ENCODE measurements around the gene UXS1. TPM values are rescaled to one million over a fixed set of nuclear protein-coding genes. Genes with fewer than 3 reads are reported as not detected.
"Not testable (repeated sequence)": the region's sequence is repeated elsewhere in the genome, so short reads cannot be mapped to it uniquely, and the experiment has no call there.

Gene UXS1
- total RNA-seq, 4 donors from 2014 or later: 31.0 to 42.4 (median 36.8) TPM

DNA sequence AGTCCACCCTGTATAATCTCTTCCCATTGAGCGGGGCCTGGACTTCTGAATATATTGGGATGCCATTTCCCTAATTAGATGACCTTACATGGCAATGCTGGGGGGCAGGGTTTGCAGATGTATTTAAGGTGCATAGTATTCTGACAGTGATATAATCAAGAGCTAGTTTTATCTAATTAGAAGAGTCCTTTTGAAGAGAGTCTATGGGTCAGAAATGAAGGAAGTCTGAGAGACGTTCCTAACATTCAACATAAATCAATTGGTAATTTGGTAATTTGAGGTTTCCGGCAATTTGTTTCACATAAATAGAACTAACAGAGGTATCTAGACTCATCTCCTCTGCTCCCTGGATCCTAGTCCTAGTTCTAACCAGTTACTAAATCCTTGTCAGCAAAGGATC is 25.7 kb upstream of the UXS1 start:
- Histone ChIP-seq H3K27ac (replicated peaks in 1 of 4) (no peak overlapping the region), H3K9me3 (no peaks in the 10 kb centered on the region), H3K27me3 (no peaks in the 10 kb centered on the region), H3K4me3 (no peak overlapping the region), H3K4me1 (no peaks in the 10 kb centered on the region), H3K36me3 (no peaks in the 10 kb centered on the region)
- intact Hi-C loops (cut with DNase I): no loop called here
- WGBS: 90% methylated on average over 3 of the region's 3 CpGs
- TF ChIP-seq POLR2AphosphoS5 (IDR thresholded peaks at IDR 0.05) (no peak), POLR2A (IDR thresholded peaks at IDR 0.05; ENCODE audit: low read depth) (no peak), EP300 (IDR thresholded peaks at IDR 0.05) (no peak)
- TF ChIP-seq, protein P1, sequence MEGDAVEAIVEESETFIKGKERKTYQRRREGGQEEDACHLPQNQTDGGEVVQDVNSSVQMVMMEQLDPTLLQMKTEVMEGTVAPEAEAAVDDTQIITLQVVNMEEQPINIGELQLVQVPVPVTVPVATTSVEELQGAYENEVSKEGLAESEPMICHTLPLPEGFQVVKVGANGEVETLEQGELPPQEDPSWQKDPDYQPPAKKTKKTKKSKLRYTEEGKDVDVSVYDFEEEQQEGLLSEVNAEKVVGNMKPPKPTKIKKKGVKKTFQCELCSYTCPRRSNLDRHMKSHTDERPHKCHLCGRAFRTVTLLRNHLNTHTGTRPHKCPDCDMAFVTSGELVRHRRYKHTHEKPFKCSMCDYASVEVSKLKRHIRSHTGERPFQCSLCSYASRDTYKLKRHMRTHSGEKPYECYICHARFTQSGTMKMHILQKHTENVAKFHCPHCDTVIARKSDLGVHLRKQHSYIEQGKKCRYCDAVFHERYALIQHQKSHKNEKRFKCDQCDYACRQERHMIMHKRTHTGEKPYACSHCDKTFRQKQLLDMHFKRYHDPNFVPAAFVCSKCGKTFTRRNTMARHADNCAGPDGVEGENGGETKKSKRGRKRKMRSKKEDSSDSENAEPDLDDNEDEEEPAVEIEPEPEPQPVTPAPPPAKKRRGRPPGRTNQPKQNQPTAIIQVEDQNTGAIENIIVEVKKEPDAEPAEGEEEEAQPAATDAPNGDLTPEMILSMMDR (IDR thresholded peaks at IDR 0.05): no peak
- DNase-seq (ENCODE audit: extremely low spot score): no peak

DNA sequence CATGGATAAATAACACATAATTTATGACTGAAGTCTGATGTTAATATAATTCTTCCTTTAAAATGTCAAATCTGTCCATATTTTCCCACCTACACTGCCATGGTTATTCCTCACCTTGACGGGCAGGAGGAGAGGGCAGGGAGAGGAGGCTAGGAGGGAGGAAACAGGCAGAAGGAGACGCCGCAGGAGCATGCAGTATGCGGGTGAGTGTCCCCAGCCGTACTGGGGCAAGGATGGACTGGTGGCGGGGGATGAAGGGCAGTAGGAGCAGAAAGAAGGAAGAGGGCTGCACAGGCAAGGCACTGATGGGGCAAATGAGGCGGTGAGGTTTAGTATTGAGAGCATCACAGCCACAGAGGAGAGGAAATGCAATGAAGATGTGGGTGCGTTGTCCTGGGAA is 25.1 kb upstream of the UXS1 start:
- H3K4me1 ChIP-seq; H3K27ac ChIP-seq (replicated peaks in 1 of 4); H3K9me3 ChIP-seq; H3K27me3 ChIP-seq; DNase-seq (ENCODE audit: extremely low spot score); H3K36me3 ChIP-seq; intact Hi-C loops (cut with DNase I); H3K4me3 ChIP-seq: not testable (repeated sequence)
- WGBS: 95% methylated on average over 6 of the region's 8 CpGs

DNA sequence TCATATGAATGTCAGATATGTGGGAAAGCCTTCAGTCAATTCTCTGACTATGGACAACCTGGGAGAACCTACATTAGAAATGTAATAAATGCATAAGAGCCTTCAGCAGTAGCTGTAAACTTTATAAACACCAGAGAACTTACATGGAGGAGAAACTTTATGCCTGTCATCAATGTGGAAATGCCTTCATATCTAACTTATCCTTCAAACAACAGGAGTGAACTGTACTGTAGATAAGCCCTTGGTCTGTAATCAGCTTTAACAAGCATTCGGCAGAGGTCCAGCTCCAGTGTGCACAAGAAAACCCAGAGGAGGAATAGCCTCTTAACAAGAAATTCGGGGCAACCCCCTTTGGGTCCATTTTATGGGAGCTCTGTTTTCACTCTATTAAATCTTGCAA is 14.8 kb upstream of the UXS1 start:
- Histone ChIP-seq H3K4me1 (no peaks in the 10 kb centered on the region), H3K4me3 (no peak overlapping the region), H3K27ac (replicated peaks in 1 of 4) (no peak overlapping the region), H3K9me3 (no peaks in the 10 kb centered on the region), H3K36me3 (no peaks in the 10 kb centered on the region), H3K27me3 (no peaks in the 10 kb centered on the region)
- intact Hi-C loops (cut with DNase I): no loop called here
- no peak for DNase-seq (ENCODE audit: extremely low spot score)
- 86% methylated on average over 2 of the region's 2 CpGs for WGBS
- TF ChIP-seq EP300 (IDR thresholded peaks at IDR 0.05): no peak
- TF ChIP-seq POLR2AphosphoS5 (IDR thresholded peaks at IDR 0.05): no peak
- TF ChIP-seq, protein P1 (IDR thresholded peaks at IDR 0.05): no peak
- no peak for TF ChIP-seq POLR2A (IDR thresholded peaks at IDR 0.05; ENCODE audit: low read depth)

DNA sequence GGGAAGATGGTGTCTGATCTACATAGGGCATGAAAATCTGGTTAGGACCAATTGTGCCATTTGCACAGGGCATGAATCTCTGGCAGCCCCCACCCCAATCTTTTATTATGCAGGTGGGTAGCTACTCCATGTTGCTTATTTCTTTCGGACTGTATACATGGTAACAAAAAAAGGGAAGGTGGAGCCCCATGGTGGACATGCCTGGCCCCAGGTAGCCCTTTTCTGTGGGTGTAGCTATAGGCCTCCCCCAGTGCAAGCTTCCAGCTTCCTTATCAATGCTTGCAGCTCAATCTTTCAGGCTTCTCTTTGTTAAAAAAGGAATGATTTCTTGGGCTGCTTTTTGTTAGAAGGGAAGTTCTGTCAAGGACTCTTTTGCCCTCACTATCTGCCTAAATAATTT is 14.3 kb upstream of the UXS1 start:
- WGBS: 91% methylated on average over 1 of the region's 1 CpG
- Histone ChIP-seq H3K36me3 (no peaks in the 10 kb centered on the region), H3K4me3 (no peak overlapping the region), H3K4me1 (no peaks in the 10 kb centered on the region), H3K27ac (replicated peaks in 1 of 4) (no peak overlapping the region), H3K27me3 (no peaks in the 10 kb centered on the region), H3K9me3 (no peaks in the 10 kb centered on the region)
- intact Hi-C loops (cut with DNase I): no loop called here
- DNase-seq (ENCODE audit: extremely low spot score): no peak
- TF ChIP-seq EP300 (IDR thresholded peaks at IDR 0.05): no peak
- TF ChIP-seq POLR2A (IDR thresholded peaks at IDR 0.05; ENCODE audit: low read depth): no peak
- TF ChIP-seq, protein P1 (IDR thresholded peaks at IDR 0.05): no peak
- no peak for TF ChIP-seq POLR2AphosphoS5 (IDR thresholded peaks at IDR 0.05)

DNA sequence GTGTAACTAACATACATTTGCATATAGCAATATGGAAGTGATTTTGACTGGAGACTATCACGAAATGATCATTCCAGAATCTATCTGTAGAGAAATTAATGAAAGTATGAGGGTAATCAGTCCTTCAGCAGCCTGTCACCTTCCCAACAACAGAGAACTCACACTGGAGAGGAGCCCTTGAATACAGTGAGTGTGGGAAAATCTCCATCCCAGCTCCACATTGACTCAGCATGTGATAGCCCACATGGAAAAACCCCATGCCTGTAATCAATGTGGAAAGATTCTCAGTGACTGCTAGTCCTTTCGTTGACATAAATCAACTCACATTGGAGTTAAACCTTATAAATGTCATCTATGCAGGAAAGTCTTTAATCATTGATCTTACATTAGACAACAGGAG is 13.1 kb upstream of the UXS1 start:
- Histone ChIP-seq H3K4me3 (no peak overlapping the region), H3K9me3 (no peaks in the 10 kb centered on the region), H3K4me1 (no peaks in the 10 kb centered on the region), H3K27me3 (no peaks in the 10 kb centered on the region), H3K27ac (replicated peaks in 1 of 4) (no peak overlapping the region), H3K36me3 (no peaks in the 10 kb centered on the region)
- no peak for TF ChIP-seq EP300 (IDR thresholded peaks at IDR 0.05)
- TF ChIP-seq POLR2AphosphoS5 (IDR thresholded peaks at IDR 0.05): no peak
- TF ChIP-seq, protein P1 (IDR thresholded peaks at IDR 0.05): no peak
- no peak for TF ChIP-seq POLR2A (IDR thresholded peaks at IDR 0.05; ENCODE audit: low read depth)
- intact Hi-C loops (cut with DNase I): no loop called here
- WGBS: 88% methylated on average over 2 of the region's 2 CpGs
- DNase-seq (ENCODE audit: extremely low spot score): no peak
